GM18517 (cell line): ENCODE results near the gene RPS8.
A peak's percentile ranks its signal among the peaks of the same experiment; 100 is the strongest.
"Not testable (repeated sequence)": the region's sequence is repeated elsewhere in the genome, so short reads cannot be mapped to it uniquely, and the experiment has no call there.

Experiments used
- ATAC-seq: cut with Tn5 transposase; IDR thresholded peaks from one replicate; pipeline ENCODE4 v1.9.1; 2021; ENCODE audit warnings: mild to moderate bottlenecking, moderate library complexity; ENCODE audit not compliant: unreplicated experiment

The RPS8 gene

DNA sequence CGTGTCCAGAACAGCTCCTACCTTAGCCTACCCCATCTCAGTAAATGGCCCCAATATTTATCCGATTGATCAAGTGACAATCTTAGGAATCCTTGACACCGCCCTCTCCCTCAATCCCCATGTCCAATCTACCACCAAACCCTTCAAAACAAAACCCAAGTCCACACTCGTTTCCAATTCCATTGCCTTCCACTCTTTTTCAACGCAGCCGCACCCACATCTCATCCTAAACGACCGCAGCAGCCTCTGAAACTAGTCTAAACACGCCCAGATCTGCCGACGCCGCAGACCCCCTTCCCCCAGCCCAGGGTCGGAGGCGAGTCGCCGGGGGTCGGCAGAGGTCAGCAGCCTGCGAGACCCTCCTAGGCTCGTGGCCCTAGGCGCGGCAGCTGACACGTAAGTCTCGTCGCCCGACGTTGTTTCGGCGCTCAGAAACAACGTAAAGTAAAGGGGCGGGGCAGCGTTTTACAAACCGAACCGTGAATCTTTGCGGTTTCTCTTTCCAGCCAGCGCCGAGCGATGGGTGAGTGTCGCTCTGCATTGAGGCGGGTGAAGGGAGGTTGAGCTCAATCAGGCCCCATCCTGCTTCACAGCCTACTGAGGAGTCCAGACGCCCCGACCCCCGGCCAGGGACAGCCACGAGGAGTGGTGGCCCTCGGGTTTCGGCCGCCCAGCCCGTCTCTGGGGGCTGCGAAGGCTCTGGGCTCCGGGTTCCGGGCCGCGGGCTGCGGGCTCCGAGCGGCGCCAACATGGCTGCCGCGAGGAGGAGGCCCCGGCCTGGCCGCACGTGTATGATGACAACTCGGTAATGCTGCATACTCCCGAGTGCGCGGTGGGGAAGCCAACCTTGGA lies at the start of gene RPS8:
RPS8 (plus strand) TSS at position 463 of the 852 bp plus-strand sequence; CDS start at position 520, 57 bp downstream.
- peak; percentile 83 for ATAC-seq

GRCh38 chr1:44730741-44731512 lies 44.4 kb upstream of the RPS8 start, which contains the start of gene RNU5D-1:
Gene RNU5D-1 (minus strand): TSS chr1:44731170.
- ATAC-seq, result peak; percentile 74

DNA sequence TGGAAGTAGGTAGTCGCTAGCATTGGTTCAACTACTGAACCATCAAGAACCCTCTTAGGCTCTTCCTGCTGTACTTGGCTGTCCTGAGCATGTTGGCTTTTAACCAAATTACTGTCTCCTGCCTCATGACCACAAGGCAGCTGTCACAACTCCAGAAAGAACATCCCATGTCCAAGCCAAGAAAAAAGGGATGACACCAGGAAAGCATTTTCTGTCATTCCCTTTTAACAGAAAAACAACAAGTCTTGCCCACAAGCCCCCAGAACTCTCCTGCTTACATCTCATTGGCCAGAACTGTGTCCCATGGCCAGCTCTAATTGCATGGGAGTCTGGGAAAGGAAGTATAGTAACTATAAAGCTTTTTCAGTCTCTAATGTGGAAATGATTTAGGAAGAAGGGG lies 42.0 kb upstream of the RPS8 start:
- no peak for ATAC-seq

- no peak for ATAC-seq
Measured at GRCh38 chr1:44733784-44734183, 41.6 kb upstream of the RPS8 start.

- no peak for ATAC-seq
Measured at GRCh38 chr1:44735992-44736391, 39.3 kb upstream of the RPS8 start.

DNA sequence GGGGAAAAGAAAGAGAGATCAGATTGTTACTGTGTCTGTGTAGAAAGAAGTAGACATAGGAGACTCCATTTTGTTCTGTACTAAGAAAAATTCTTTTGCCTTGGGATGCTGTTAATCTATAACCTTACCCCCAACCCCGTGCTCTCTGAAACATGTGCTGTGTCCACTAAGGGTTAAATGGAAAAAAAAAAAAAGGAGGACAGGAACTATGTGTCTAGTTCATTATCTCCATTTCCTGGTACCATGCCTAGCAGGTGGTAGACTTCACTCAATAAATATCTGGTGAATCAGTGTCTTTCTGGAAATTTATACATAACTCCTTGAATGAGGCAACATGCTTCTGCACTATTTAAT lies 36.4 kb upstream of the RPS8 start:
- ATAC-seq, result not testable (repeated sequence)

GRCh38 chr1:44739307-44740178 lies 35.8 kb upstream of the RPS8 start, which contains the start of gene KIF2C:
Gene KIF2C (plus strand): TSS chr1:44739837. CDS start chr1:44739933, 96 bp downstream.
- ATAC-seq, result peak; percentile 91

DNA sequence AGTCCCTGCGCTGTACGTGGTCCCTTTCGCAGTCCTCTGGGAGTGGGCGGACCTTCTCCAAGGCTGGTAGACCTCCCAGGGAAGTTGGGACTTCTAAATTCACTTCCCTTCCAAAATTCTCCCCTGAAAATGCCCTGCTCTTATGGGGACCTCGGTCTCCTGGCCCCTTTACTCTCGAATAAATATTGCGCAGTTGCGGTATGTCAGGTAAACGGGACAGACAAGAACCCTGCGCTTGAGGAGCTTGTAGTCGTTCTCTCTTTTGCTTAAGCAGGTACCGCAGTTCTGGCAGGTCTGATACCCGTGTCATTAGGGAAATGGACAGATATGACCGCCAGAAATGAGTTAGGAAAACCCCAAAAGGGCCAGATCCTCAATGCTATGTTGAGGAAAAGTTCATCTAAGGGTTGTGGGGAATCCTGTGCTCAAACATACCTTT lies 35.1 kb upstream of the RPS8 start:
- no peak for ATAC-seq

GRCh38 chr1:44743211-44743610 lies 32.1 kb upstream of the RPS8 start:
- no peak for ATAC-seq

DNA sequence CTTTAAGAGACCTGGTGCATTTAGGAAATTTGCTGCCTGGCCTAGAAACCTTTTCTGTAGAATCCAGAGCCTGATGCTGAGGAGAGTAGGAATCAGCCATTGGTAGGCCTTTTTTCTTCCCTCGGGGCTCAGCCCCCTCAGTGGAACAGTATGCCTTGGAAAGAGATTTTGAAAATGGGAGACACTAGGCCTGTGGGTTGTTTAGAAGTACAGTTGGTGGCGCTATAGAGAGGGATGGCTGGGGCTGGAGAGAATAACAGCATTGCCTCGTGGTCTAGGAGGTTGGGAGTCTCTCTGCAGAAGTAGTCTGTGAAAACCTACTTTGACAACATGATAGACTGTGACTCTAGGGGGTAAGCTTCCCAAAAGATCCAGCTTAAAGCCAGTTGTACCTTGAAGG lies 27.5 kb upstream of the RPS8 start:
- no peak for ATAC-seq

DNA sequence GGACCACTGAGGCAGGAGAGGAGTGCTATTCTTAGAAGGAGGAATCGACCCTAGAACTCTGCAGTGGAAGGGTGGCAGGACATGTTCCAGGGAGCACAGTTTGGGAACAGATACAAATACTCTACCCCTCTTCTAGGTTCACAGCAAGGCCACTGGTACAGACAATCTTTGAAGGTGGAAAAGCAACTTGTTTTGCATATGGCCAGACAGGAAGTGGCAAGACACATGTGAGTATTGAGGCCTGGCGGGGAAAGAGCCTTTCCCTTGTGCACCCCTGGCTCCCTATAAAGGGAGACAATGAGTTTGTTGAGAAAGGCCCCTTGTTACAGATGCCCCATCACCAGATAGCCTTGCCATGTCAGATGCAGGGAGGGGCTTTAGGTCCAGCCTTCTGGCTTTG lies 17.9 kb upstream of the RPS8 start:
- ATAC-seq, result no peak

GRCh38 chr1:44759077-44759476 lies 16.3 kb upstream of the RPS8 start:
- no peak for ATAC-seq

DNA sequence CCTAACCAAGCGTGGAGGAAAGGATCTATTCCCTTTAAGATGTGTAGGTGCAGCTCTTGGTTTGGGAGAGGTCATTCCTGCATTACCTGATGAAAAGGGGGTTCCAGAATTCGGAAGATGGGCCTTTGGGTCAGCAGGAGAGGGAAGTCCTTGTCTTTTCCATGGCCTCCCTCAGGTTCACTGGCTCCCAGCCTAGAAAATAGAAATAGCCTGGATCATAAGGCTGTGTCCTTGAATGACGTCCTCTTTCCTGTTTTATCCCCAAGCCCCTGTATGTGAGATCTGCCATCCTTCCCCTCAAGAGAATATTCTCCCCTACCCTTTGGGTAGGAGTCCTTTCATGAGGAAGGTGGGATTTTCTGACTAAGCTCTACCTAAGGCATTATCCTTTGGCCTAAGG lies 14.5 kb upstream of the RPS8 start:
- ATAC-seq, result no peak

- not testable (repeated sequence) for ATAC-seq
Measured at GRCh38 chr1:44766421-44766820, 8.9 kb upstream of the RPS8 start.

- ATAC-seq, result peak; percentile 10
Measured at GRCh38 chr1:44775930-44776729, 790 bp downstream of the RPS8 start.

DNA sequence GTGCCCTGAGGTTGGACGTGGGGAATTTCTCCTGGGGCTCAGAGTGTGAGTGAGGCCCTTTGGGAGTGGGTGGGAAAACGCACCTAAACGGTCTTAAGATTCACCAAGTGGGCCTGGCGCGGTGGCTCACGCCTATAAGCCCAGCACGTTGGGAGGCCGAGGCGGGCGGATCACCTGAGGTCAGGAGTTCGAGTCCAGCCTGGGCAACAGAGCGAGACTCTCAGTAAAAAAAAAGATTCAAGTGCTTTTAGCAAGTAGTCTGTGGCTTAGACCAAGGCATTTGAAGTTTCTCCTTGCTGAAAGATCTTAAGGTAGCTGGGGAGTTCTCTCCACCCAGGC lies 1.4 kb downstream of the RPS8 start:
- no peak for ATAC-seq

- no peak for ATAC-seq
Measured at GRCh38 chr1:44777547-44777946, 2.2 kb downstream of the RPS8 start.

DNA sequence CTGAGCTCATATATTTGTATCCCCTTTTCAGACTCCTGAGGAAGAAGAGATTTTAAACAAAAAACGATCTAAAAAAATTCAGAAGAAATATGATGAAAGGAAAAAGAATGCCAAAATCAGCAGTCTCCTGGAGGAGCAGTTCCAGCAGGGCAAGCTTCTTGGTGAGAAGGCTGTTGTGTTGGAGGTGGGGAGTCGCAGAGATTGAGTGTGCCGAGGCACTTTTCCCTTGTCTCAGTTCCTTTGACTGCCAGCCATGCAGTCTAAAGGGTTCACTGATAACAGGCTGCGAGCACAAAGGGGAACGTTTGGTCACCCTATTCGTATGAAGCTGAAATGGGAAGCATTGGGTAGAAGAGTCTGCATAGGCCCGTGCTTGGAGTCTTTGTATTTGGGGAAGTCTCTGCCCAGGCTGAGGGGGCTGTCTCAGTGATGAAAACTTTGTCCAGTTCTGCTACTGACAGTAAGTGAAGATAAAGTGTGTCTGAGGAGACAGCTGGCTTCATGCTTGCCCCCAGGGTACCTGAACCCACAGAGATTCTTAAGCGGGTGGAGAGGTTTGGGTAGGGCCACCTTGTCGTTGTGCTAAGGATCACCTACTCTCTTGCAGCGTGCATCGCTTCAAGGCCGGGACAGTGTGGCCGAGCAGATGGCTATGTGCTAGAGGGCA lies 2.8 kb downstream of the RPS8 start:
- ATAC-seq, result no peak

DNA sequence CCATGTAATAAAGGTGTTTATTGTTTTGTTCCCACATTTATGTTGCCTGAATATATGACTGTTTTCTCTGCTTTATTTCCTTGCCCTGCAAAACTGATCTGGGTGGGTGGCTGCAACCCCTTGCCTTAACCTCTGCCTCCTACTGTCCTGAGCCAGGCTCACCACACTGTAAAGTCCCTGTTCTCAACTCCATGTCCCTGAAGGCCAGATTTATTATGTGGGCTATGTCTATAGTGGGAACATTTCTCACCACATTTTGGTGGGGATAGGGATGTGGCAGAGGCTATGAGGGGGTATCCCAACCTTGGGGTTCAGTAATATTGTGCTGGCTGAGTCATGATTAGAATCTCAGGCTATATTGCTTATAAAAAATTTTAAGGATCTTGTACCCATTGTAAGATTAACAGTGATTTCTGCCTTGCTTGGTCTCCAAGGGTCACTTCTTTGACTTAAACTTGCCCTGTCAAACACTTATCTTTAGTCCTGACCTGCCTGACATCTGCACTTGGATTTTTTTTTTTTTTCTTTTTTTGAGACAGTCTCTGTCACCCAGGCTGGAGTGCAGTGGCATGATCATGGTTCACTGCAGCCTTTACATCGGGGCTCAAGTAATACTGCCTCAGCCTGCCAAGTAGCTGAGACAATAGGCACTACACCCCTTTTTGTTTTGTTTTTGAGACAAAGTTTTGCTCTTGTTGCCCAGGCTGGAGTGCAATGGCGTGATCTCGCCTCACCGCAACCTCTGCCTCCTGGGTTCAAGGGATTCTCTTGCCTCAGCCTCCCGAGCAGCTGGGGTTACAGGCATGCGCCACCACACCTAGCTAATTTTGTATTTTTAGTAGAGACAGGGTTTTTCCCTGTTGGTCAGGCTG lies 3.6 kb downstream of the RPS8 start:
- no peak for ATAC-seq
